Left lobe of liver (tissue), 2 donors: ENCODE measurements around the gene ZMYND10. TPM values are rescaled to one million over a fixed set of nuclear protein-coding genes. Genes with fewer than 3 reads are reported as not detected.

Source experiments
- ATAC-seq: fragments of 200-7000 bp; cut with Tn5 transposase; one replicate; pipeline ENCODE4 v1.9.1; 2020; ENCODE audit warnings: mild to moderate bottlenecking, moderate library complexity
- DNase-seq: peaks from one replicate; pipeline ENCODE4 v3.0.0-alpha.2; 2020; ENCODE audit warnings: low spot score
- total RNA-seq: library from RNA; stranded (reverse); gene quantifications from one replicate; pipeline ENCODE4 v1.2.1, GENCODE V29; 2021
- donor health status: DM: no; HTN: no; CAD: no; lungs with moderate emphysema.
- donor health status: DM: no; HTN: yes; CAD: no.

The ZMYND10 gene
- total RNA-seq, 1 donor from 2014 or later = 1.7 TPM

- ATAC-seq (no peak), DNase-seq (no peak)
Observed at GRCh38 chr3:50350213-50350526, 4.6 kb upstream of the ZMYND10 start.

GRCh38 chr3:50347187-50347813, 1.8 kb upstream of the ZMYND10 start:
- DNase-seq (peak; percentile 74), ATAC-seq (peak; percentile 27)

GRCh38 chr3:50345008-50345407, 524 bp downstream of the ZMYND10 start:
- ATAC-seq = no peak
- no peak for DNase-seq

GRCh38 chr3:50342813-50343633, 2.5 kb downstream of the ZMYND10 start:
- no peak for DNase-seq
- ATAC-seq = no peak

GRCh38 chr3:50341996-50342650, 3.4 kb downstream of the ZMYND10 start:
- DNase-seq (no peak), ATAC-seq (no peak)

- ATAC-seq (no peak), DNase-seq (no peak)
Observed at GRCh38 chr3:50341537-50341936, 4.0 kb downstream of the ZMYND10 start.

GRCh38 chr3:50340448-50341329, 4.8 kb downstream of the ZMYND10 start, which contains the start of gene RASSF1:
Gene RASSF1 (minus strand): TSS chr3:50340836. CDS start chr3:50340805, 31 bp downstream.
- no peak for DNase-seq
- peak; percentile 2 for ATAC-seq

GRCh38 chr3:50340147-50340447, 5.4 kb downstream of the ZMYND10 start:
- no peak for ATAC-seq
- no peak for DNase-seq

- DNase-seq = no peak
- no peak for ATAC-seq
Observed at GRCh38 chr3:50339485-50340146, 5.9 kb downstream of the ZMYND10 start.

GRCh38 chr3:50338965-50339364, 6.6 kb downstream of the ZMYND10 start:
- no peak for ATAC-seq
- DNase-seq = no peak

GRCh38 chr3:50337175-50337861, 8.2 kb downstream of the ZMYND10 start:
- peak; percentile 100 for DNase-seq
- ATAC-seq = peak; percentile 88

- ATAC-seq (peak; percentile 0), DNase-seq (no peak)
Observed at GRCh38 chr3:50336452-50337174, 8.9 kb downstream of the ZMYND10 start.

- DNase-seq (no peak), ATAC-seq (no peak)
Observed at GRCh38 chr3:50334339-50335075, 11.0 kb downstream of the ZMYND10 start.

- ATAC-seq (no peak), DNase-seq (no peak)
Observed at GRCh38 chr3:50333744-50334328, 11.7 kb downstream of the ZMYND10 start.

GRCh38 chr3:50331364-50331907, 14.1 kb downstream of the ZMYND10 start:
- DNase-seq = no peak

GRCh38 chr3:50330330-50330729, 15.2 kb downstream of the ZMYND10 start:
- ATAC-seq (no peak), DNase-seq (no peak)

More at GRCh38 chr3:50331364-50331907, 14.1 kb downstream of the ZMYND10 start:
- no peak for ATAC-seq

GRCh38 chr3:50327943-50328691, 17.4 kb downstream of the ZMYND10 start, which contains the start of gene TUSC2:
Gene TUSC2 (minus strand): TSS chr3:50328223. CDS start chr3:50328099, 124 bp downstream.
- DNase-seq = peak; percentile 97
- peak; percentile 86 for ATAC-seq
